Astrocyte of the spinal cord (primary cell): Measurements from ENCODE around the gene STEAP2.
A peak's percentile ranks its signal among the peaks of the same experiment; 100 is the strongest.

ENCODE experiments used
- DNase-seq: peaks from one replicate; pipeline ENCODE4 v3.0.0; 2011; ENCODE audit warnings: low read depth, low spot score
- H3K4me3 ChIP-seq: 2 replicates; pipeline ENCODE4 v1.5.1; 2011; ENCODE audit warnings: low read depth, mild to moderate bottlenecking, low read length, moderate library complexity
- in situ Hi-C: cut with HindIII; loops from 2 replicates; pipeline ENCODE4 v1.10.0; 2017; ENCODE audit warnings: low sequenced_read_pairs
- TF ChIP-seq, protein P1 (sequence below): IDR thresholded peaks from 2 replicates; pipeline ENCODE4 v1.5.1; 2012; ENCODE audit warnings: low read depth, mild to moderate bottlenecking, low read length, inconsistent platforms

The STEAP2 gene

DNA sequence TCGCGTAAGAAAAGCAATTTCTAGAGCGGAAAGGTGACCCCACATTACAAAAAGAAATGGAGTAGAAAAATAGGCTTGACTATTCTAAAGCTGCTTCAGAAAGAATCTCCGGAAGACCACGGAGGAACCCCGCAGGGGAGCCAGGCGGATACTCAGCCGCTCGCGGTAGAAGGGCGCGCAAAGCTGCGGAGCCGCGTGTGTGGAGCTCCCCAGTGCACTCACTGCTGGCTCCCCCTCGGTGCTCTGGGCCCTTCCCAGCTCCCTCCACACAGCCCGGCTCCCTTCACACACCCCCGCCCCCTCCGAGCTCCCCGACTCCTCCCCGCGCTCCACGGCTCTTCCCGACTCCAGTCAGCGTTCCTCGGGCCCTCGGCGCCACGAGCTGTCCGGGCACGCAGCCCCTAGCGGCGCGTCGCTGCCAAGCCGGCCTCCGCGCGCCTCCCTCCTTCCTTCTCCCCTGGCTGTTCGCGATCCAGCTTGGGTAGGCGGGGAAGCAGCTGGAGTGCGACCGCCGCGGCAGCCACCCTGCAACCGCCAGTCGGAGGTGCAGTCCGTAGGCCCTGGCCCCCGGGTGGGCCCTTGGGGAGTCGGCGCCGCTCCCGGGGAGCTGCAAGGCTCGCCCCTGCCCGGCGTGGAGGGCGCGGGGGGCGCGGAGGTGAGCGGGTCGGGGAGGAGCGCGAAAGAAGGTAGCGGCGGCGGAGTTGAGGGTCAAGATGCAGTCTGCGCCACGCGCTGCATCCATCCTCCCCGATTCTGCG lies at the start of gene STEAP2:
Gene STEAP2, plus strand, starts transcription at position 350 of the 758 bp plus-strand sequence. CDS start 13,343 bp downstream, outside the sequence.
- peak; percentile 91 for DNase-seq
- peak within 1 kb of the TSS; percentile 47 for H3K4me3 ChIP-seq
- TF ChIP-seq, protein P1, sequence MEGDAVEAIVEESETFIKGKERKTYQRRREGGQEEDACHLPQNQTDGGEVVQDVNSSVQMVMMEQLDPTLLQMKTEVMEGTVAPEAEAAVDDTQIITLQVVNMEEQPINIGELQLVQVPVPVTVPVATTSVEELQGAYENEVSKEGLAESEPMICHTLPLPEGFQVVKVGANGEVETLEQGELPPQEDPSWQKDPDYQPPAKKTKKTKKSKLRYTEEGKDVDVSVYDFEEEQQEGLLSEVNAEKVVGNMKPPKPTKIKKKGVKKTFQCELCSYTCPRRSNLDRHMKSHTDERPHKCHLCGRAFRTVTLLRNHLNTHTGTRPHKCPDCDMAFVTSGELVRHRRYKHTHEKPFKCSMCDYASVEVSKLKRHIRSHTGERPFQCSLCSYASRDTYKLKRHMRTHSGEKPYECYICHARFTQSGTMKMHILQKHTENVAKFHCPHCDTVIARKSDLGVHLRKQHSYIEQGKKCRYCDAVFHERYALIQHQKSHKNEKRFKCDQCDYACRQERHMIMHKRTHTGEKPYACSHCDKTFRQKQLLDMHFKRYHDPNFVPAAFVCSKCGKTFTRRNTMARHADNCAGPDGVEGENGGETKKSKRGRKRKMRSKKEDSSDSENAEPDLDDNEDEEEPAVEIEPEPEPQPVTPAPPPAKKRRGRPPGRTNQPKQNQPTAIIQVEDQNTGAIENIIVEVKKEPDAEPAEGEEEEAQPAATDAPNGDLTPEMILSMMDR, result peak; percentile 59
- in situ Hi-C loops, result no loop called here

DNA sequence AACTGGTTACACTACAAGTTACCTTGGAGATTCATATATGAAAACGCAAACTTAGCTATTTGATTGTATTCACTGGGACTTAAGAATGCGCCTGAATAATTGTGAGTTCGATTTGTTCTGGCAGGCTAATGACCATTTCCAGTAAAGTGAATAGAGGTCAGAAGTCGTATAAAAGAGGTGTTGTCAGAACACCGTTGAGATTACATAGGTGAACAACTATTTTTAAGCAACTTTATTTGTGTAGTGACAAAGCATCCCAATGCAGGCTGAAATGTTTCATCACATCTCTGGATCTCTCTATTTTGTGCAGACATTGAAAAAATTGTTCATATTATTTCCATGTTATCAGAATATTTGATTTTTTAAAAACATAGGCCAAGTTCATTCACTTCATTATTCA lies 48.0 kb upstream of the STEAP2 start:
- TF ChIP-seq, protein P1, result no peak
- DNase-seq, result no peak
- H3K4me3 ChIP-seq, result no peak overlapping the region
- in situ Hi-C loops, result no loop called here

GRCh38 chr7:90165724-90166123 lies 45.8 kb upstream of the STEAP2 start:
- DNase-seq, result no peak
- in situ Hi-C loops, result no loop called here
- no peak overlapping the region for H3K4me3 ChIP-seq
- TF ChIP-seq, protein P1, result no peak

DNA sequence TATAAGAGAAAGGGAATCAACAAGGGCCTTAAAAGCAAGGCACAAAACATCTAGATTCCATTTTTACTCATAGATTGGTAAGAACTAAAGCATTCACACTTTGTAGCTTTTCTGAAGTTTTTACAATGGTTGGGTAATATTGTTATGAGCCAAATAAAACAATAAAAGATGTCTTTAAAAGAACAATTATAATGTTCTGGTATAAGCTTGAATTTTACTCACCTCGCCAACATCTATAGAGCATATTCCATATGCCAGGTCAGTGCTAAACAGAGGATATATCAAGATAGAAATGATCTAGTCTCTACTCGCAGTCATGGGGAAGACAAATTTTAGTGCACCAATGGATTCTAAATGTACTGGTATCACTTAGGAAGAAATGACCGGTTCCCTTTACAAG lies 45.4 kb upstream of the STEAP2 start:
- TF ChIP-seq, protein P1, result no peak
- H3K4me3 ChIP-seq, result no peak overlapping the region
- in situ Hi-C loops, result no loop called here
- no peak for DNase-seq

DNA sequence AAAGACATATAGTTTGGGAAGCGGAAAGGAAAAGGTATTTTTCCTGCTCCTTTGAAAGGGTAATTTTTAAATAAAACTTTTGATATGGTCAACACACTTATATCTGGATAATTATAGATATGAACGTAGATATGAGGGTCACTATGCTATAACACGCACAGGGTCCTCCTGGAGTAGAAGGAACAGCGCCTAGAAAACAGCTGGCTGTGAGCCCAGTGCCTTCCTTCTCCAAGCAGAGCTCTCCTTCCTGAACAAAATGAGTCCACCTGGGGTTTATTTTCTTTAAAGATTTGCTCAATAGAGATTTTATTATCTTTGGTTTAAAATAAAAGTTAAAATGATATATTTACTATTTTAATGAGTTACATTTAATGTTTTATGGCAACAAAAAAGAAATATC lies 44.2 kb upstream of the STEAP2 start:
- H3K4me3 ChIP-seq, result no peak overlapping the region
- DNase-seq, result no peak
- in situ Hi-C loops, result no loop called here
- TF ChIP-seq, protein P1, result no peak

DNA sequence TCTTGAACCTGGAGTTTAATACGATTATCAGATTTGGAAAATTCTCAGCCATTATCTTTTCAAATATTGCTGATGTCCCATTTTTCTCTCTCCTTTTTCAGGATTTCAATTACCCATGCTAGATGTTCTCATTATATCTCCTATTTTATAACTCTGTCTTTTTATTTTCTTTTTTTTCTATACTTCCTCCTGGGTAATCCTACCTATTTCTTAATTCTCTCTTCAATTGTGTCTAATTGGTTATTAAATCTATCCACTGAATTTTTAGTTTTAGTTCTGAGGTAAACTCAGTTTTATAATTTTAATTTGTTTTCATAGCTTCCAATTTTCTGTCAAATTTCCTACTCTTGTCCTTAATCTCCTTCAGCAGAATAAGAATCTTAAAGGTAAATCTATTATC lies 41.6 kb upstream of the STEAP2 start:
- TF ChIP-seq, protein P1, result no peak
- no peak for DNase-seq
- in situ Hi-C loops, result no loop called here
- no peak overlapping the region for H3K4me3 ChIP-seq
